HS-5 (cell line): ENCODE results near the gene SLIT3.

Experiments
- DNase-seq: peaks from one replicate; pipeline ENCODE4 v3.0.0-alpha.2; 2012; ENCODE audit warnings: low read depth

SLIT3 gene

DNA sequence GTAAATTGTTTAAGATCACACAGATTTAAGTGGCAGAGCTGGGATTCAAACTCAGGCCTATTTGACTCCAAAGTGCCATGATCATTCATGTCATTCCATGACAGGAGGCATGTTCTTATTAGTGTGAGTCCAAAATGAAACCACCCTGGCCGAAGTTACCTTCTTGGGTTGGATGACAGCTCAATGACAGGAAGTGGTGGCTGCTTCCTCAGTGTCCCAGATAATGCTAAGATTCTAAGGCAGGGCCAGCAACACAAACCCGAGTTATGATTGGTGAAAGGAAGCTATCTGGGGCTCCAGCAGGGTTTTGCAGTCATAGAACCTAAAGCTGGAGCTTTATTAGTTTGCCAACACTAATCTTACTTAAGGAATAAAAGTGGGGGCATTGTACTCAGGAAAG lies 340.4 kb downstream of the SLIT3 start:
- DNase-seq = no peak

DNA sequence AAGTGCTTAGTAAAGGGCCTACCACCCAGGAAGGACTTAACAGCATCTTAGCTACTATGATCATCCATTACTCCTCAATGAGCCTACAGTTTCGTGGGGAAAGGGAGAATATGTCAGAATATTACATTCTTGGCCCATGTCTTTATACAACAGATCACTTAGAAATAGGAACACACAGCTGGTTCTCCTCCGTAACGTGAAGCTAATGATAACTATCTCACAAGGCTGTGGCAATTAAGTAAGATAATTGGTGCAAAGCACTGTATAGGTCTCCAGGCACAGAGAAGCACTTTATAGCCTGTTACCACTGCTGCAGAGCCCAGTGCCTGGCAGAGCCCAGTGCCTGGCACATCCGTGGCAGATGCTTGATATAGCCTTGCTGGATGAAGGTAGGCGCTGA lies 347.6 kb downstream of the SLIT3 start:
- no peak for DNase-seq

DNA sequence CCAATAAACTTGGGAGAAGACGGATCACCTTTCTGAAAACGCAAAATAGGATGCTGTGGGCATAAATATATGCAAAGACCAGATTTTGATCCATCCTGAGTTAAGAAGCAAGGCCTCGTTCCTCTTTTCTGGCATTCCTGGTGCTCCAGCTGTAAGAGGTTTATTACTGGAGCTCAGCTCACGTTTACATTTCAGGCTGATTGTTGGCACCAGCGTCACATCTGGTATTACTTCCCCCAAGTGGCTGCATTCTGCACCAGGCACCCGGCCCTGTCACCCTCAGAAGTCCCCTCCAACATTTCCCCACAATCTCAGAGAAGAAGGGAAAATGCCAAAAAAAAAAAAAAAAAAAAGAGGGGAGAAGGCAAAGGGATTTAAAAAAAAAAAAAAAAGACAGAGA lies 348.7 kb downstream of the SLIT3 start:
- no peak for DNase-seq

DNA sequence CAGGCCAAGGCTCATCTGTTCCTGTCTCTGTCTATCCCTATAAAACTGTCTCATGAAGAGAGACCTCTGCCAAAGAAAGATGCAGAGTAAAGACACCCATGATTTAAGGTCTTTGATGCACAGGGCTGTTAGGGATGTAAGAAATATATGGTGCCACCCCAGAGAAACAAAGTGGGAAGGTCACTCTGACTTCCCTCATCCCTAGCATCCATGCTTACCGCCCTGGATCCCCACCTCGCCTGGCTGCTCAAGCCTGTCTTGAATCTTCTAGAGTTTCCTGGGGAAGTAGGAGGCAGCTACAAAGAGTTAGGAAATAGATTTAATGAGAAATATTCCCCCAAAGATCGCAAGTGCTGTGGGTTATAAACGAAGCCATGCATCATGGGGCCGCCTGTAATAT lies 349.2 kb downstream of the SLIT3 start:
- no peak for DNase-seq

DNA sequence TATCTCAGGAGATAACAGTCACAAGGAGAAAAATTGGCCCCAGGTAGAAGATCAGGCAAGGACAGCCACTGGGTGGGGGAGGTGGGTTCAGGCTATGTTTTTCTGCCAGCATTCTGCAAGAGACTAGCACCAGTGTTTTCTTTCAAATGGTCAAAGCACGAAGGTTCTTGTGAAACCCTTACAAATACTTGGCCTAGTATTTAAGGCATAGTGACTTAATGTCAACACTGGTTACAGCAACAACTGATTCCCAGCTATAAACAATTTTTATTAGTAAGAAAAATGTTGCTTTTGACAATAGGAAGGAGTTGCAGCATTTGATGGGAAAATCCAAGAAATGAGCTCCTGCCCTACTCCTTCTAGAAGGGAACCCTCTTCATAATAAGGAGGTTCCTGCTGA lies 349.6 kb downstream of the SLIT3 start:
- no peak for DNase-seq

DNA sequence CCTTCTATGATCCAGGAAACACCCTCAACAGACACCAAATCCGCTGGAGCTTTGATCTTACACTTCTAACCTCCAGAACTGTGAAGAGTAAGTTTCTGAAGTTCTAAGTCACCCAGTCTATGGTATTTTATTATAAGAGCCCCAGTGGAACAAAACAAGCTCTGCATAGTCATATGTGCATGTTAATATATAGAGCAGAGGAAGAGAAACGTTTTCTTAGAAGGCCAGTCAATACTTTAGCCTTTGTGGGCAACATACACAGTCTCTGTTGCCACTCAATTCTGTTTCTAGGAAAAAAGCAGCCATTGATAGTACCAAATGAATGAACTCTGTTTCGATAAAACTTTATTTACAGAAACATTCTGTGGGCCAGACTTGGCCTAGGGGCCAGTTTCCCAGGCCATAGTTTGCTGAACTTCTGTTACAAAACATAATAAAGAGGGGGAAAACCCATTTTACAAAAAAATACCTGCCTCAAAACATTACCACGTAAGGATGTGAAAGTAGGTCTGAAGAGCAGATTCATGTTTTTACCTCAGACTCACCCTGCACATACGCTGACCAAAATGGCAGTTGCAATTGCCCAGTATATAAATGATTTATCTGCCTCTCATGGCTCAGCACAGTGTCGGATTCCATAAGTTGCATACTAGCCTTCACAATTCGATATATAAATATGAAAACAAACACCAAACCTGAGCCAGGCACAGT lies 350.5 kb downstream of the SLIT3 start:
- no peak for DNase-seq

DNA sequence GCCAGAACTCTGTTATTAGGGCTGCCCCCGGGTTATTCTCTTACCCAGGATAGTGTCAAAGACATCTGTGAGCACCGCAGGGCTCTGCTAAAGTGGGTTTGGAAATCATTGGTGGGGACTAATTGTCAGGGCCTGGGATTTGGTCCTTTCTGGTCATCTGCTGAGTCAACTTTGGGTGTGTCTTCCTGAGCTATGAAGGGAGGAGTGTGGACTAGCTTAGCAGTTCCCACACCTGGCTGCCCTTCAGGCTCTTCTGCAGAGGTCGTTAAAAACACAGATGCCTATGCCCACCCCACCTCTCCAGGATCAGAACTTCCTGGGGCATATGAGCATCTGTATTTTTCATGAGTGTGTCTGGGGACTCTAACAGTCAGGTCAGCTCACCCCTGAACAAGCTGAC lies 352.2 kb downstream of the SLIT3 start:
- no peak for DNase-seq

DNA sequence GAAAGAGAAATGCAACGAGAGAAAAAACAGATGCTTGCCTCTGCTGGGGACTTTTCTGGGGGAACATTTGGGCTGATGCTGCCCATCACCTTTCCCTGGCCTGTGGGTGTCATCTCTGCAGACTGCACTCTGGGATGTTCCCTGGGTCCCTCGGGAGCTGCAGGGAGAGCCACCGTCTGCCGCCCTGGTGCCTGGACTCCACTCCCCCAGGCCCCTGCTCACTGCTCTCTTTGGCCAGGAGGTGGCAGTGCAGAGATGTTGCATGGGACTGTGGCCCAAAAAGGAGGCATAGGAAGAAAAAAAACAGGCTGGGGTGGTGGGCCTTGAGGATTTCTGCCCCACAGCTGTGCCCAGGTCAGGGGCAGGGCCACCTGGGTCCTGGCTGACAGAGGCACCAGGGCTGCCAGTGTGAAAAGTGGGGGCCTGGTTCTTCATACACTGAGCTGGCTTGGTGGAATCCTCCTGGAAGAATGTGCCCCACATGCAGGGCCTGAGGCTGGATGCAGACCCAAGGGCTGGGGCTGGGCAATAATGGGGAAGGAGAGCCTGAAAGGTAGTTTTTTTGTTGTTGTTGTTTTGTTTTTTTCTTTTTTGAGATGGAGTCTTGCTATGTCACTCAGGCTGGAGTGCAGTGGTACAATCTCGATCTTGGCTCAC lies 353.6 kb downstream of the SLIT3 start:
- DNase-seq = no peak

DNA sequence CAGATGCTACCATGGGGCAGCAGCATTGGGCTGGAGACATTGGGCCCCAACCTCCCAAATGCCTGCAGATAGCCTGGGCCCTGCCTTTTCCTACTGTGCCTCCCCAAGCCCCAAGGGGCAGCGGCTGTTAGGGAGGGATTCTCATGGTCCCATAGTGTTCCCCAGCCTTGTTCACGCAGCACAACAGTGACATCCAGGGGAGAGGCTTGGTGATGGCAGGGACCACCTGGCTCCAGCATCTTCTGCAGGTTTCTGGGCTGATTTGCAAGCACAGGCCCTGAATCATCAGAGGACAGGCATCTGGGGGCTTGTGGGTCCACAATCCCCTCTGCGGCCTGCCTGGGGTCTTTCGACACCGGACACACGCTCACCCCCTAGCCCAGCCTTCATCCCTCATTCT lies 354.6 kb downstream of the SLIT3 start:
- no peak for DNase-seq

DNA sequence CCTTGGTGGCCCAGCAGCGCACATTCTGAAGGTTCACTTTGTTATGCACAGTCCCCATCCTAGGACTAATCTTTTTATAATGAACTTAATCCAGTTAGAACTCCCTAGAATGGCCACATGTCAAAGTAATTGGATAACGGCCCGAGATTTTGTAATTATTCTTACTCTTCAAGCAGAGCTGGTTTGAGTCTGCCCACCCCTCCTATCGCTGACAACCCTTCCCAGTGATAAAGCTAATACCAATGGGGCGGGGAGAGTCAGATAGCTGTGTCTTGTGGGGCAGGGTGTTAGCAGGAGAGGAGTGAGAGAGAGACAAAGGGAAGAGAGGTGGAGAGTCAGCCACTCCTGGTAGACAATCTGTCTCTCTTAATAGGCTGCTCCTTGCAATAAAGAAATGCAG lies 356.9 kb downstream of the SLIT3 start:
- DNase-seq = no peak

DNA sequence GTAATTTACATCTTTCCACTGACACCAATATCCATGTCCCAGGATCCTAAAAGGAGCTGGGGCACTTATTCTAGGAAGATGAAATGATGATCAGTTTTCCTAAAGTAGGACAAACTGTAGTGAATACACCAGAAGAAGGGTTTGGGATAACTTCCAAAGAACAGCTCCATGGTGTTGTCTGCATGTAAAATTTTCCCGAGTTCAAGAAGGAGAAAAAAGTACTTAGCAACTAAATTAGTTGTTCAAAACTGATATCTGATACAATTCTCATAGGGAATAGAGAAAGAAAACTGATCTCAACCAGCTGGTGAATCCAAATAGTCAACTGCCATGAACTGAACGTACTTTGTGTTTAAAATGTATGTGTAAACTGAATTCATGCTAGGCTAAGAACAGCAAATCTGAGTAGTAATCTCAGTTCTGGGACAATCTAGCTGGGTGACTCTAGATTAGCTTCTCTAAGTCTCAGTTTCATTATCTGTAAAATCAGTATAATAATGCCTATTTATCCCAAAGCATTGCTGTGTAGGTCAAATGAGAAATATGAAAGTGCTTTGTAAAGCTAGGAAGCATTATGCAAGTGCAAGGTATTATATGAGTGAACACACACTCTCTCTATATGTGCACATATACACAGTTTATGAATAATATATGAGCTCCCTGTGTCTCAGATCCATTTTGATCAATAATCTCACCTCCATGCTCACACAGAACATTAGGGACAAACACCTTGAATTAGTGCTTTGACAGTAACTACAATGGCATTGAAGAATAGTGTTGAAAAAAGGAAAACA lies 357.7 kb downstream of the SLIT3 start:
- DNase-seq = no peak

DNA sequence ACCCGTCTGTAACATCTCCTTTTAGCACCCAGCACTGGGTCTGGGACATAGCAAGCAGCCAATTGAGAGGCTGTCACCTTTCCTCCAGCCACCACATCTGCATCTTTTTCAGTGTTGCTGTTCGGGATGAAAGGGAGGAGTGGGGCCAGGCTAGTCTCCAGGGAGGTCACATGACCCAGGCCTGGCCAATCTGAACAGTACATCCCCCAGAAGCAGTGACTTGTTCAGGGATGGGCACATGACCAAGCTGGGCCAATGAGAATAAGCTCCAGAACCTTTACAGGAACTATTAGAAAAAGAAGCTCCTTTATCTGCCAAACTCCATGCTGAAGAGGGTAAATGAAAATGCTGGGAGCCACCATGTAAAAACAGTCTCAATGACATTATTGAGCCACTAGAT lies 359.0 kb downstream of the SLIT3 start:
- DNase-seq = no peak

DNA sequence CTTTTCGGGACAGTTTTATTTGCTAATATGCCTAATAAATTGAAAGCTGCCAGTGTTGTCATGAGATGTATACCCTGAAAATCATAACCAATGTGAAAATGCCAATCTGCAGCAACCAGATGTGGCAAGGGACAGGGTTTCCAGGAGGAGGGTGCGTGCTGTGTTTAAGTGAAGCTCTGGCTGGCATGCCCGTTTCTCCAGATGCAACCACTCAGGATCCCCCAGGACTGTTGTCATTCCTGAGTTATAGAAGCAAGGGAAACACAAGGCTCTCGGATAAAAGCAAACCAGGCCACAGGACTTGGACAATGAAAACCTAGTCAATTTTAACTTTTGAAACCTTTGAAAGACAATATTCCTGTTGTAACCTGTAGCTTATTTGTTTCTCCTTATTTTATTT lies 360.2 kb downstream of the SLIT3 start:
- no peak for DNase-seq

DNA sequence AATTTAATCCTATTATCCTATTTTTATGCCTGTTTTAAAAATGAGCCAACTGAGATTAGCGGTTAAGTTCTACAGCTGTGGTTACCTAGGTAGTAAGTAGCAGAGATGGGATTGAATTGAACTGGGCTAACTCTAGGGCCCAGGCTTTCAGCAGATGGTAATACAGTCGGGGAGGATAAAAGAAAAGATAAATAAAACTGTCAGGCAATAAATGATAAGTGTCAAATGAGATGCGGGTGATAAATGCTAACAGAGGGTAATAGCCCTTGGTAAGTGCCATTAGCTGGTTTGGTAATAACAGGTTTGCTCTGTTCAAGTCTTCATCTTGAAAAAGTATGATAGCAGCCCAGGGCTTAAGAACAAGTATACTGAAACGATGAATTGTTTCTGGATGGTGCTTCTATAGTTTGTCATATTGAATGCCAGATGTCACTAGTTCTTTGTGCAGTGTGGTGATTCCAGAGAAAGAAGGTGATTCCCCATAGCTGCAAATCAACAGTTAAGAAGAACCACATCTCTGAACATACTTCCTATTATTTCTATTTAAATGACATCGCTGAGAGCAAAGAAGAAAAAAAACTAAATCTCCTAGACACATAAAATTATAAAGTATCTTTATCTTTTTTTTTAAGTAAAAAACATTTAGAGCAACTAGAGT lies 360.9 kb downstream of the SLIT3 start:
- DNase-seq = no peak

DNA sequence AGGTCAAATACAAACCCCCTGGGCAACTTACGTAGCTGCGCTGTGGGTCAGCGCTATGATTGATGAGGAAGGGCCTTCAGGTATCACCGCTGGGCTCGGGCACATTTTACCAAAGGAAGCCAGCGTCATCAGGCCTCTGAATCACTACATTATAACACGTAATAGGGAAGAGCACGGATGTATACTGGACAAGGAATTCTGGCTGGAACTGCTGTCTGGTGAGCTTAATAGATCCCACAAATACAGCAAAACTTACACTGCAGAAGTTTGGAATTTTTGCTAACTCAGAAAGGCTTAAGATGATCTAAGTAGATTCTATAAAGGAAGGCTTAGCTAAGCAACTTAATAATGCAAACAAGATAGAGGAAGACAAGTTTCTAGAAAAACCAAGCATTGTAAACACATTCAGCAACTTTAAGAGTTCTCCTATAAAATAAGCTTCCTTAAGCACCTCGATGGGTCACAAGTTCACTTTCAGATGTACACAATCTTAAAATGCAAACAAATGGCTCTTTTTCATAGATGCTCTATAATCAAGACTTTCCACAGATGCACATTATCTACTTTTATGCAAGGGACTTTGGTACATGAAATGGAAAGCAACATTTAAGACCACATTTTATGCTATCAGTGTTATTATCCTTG lies 361.7 kb downstream of the SLIT3 start:
- no peak for DNase-seq

DNA sequence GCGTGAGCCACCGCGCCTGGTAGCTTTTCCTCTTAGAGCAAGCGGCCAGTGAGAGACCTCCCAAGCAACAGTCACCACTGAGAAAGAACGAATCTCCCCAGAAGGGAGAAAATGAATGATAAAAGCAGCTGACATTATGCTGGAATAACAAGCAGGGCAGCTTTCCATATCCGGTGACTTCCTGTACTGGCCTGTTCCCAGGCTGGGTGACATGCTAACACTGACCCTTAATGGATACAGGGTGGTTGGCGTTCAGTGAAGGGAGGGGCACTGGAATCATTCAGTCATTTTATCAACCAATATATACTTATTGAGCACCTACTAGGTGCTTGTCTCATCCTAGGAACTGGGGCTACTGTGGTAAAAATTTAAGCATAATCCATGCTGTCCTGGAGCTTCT lies 364.4 kb downstream of the SLIT3 start:
- no peak for DNase-seq

DNA sequence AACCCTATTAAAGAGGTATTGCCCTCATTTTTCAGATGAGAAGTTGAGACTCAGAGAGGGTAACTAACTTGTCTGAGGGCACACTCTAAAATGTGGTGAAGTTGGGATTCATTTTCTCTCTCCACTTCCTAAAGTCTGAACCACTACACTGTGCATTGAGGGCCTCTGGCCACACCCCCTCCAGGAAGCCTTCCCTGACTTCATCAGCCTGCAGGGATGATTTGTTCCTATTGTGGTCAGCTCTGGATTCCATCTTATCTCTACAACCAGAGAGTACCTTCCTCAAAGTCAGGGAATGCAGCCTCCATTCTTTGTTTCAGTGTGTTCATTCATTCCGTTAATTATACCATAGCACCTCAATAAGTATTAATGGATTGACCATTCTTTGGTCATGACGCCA lies 365.8 kb downstream of the SLIT3 start:
- no peak for DNase-seq

DNA sequence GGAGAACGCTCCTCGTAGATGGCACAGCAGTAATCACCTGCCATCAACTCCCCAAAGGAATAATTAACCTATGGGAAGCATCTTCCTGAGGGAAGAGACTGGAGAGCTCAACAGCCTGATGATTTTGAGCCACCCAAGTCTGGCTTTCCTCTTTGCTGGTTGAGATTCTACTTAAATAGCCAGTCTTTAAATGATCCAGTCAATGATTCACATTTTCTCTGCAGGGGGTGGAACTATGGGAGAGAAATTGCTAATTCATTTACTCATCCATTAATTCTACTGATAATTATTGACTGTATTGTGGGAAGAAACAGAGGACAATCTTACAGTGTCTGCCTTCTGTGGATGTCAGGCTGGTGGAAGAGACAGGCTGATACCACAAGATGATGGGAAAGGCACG lies 366.8 kb downstream of the SLIT3 start:
- no peak for DNase-seq

DNA sequence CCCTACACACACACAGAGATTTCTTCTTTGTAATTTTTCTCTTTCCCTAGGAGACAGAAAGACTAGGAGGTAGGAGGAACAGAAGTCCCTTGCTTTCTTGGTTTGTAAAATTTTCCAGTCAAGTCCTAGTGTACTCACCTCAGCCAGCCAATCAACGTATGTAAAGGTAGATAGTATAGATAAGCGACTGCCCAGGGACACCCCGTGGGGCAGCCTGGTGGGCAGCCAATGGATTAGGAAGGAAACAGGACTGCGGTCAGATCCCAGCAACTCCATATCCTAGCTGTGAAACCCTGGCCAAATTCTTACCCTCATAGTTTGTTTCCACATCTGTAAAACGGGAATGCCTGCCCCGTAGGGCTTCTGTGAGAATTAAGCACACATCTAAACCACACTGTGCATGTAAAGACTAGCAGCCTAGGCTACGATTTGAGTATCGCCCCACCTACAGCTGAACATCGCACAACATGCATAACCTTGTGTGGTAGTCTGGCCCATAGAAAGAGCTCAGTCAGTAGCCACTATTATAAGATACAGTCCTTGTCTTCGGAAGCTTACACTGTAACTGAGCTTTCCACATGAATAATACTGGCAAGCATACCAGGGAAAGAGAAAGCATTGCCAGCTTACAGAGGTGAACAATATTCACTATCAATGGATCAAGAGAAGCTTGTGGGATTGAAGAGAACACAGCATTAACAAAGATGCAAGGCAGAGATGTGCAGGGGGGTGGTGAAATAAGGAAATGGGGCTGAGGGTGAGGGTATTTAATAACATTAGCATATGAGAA lies 368.3 kb downstream of the SLIT3 start:
- no peak for DNase-seq

DNA sequence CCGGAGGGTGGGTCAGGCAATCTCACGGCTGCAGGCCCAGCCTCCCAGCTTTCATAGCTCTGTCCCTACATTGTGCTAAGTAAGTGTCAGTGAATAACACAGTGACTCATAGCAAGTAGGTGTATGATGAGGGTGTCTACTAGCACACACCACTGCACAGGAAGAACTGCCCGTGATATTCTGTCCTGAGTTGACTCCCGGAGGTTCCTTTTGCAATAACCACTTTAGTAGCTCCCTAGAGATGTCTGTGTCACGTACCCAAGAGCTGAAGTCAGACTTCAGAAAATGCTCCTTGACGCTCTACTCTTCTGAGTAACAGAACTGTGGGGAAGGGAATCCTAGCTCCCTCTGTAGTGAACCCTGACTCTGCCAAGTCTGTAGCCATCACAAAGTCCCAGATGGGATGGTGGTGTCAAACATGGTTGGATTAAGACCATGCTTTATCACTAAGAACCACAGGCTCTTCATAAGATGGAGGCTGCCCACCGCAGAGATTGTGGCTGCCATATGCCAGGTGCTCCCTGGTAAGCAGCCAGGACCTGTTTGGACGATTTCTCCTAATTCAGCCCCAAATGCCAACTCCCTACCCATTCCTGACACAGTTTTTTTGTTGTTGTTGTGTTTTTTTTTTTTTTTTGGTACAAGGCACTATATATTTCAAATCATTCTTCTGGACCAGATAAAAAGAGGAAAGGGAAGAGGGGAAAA lies 369.1 kb downstream of the SLIT3 start:
- DNase-seq = peak; percentile 73

DNA sequence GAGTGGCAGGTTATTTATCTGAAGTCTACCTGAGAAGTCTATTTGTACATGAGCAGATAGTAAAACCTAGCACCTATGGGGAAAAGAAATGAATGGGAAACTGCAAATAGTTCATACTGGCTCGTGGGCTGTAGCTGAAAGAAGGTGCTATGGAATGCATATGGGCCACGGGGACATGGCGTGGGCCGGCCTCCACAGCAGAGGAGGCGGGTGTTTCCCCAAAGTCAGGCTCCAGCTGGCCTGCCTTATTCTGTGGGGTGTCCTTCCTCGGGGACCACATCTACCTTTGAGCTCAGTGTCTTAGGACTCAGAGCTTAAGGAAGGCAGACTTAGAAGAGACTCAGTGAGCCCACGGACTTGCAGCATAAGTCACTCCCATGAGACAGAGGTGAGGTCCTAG lies 371.3 kb downstream of the SLIT3 start:
- DNase-seq = no peak
